Lower lobe of right lung (tissue), 2 donors: ENCODE results near the gene TPCN2. TPM values are rescaled to one million over a fixed set of nuclear protein-coding genes. Genes with fewer than 3 reads are reported as not detected.

Experiments used
- ATAC-seq, 2 donors: fragments of 200-7000 bp; cut with Tn5 transposase; one replicate each; pipeline ENCODE4 v1.9.1; 2020 to 2022; ENCODE audit warnings: mild to moderate bottlenecking in 2 of 2, moderate library complexity in 2 of 2
- DNase-seq: peaks from one replicate; pipeline ENCODE4 v3.0.0-alpha.2; 2020
- H3K27ac ChIP-seq: fragments of 200-600 bp; one replicate; pipeline ENCODE4 v1.8.0; 2022
- H3K27me3 ChIP-seq: fragments of 200-600 bp; one replicate; pipeline ENCODE4 v1.8.0; 2022; ENCODE audit warnings: low read depth
- H3K36me3 ChIP-seq: fragments of 200-600 bp; one replicate; pipeline ENCODE4 v1.8.0; 2022; ENCODE audit warnings: mild to moderate bottlenecking
- H3K4me1 ChIP-seq: fragments of 200-600 bp; one replicate; pipeline ENCODE4 v1.8.0; 2022
- H3K4me3 ChIP-seq: fragments of 200-600 bp; one replicate; pipeline ENCODE4 v1.8.0; 2022; ENCODE audit warnings: mild to moderate bottlenecking
- H3K9me3 ChIP-seq: fragments of 200-600 bp; one replicate; pipeline ENCODE4 v1.8.0; 2022
- intact Hi-C: fragments of 100-400 bp; cut with DNase I; formaldehyde crosslinking; loops from one replicate; pipeline ENCODE4 v1.11.0; 2022
- total RNA-seq: library from RNA; stranded (reverse); fragmentation: NEBNext Ultra II Directional; extraction: Animal tissue kit (Norgen Biotek cat#: 25700); gene quantifications from one replicate; pipeline ENCODE4 v1.2.1, GENCODE V29; 2021
- TF ChIP-seq, protein P1 (sequence below): fragments of 200-600 bp; IDR thresholded peaks from one replicate; pipeline ENCODE4 v1.8.0; 2022; ENCODE audit warnings: antibody characterized with exemption, mild to moderate bottlenecking
- donor health status: DM: no; HTN: yes; CAD: no; lungs with severe emphysema.

Gene TPCN2
- total RNA-seq, 1 donor from 2014 or later: 18.2 TPM

DNA sequence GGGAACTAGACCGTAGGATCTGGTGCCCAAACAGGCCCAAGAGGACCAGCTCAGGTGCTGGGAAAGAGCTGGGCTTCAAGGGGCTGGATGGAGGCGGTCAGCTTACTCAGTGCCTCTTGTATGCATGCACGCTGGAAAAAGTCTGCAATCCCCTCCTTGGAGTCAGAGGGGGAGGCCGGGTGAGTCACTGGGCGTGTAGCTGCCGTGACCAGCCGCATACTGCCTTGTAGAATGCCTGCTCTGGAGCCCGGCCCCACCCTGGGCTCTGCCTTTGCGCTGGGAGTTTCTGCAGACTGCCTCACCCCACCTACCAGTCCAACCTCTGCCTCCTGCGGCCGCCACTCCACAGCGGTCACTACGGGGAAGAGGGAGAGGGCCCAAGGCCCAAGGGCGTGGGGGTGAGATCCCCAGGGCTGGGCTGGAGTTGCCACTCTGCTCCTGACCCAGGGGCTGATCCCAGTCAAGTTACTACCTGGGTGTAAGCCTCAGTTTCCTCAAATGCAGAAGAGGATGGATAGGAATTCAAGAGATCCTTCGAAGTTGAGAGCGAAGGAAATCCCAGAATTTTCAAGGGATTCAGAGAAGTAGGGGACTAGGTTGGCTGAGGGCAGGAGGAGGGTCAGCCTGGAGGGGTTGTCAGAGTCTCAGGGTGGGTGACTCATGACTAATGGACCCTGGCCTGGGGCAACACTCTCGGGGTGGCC, 39.8 kb upstream of the TPCN2 start:
- peak; percentile 49 for DNase-seq
- H3K27ac ChIP-seq: peak overlapping the region; percentile 69
- H3K4me1 ChIP-seq: peaks cover 39% of the 10 kb centered on the region
- H3K4me3 ChIP-seq: no peak overlapping the region
- peaks cover 51% of the 10 kb centered on the region for H3K27me3 ChIP-seq
- ATAC-seq: peak; percentile 16 to 61
- no peaks in the 10 kb centered on the region for H3K9me3 ChIP-seq
- peaks cover 18% of the 10 kb centered on the region for H3K36me3 ChIP-seq
- intact Hi-C loops: no loop called here
- TF ChIP-seq, protein P1, sequence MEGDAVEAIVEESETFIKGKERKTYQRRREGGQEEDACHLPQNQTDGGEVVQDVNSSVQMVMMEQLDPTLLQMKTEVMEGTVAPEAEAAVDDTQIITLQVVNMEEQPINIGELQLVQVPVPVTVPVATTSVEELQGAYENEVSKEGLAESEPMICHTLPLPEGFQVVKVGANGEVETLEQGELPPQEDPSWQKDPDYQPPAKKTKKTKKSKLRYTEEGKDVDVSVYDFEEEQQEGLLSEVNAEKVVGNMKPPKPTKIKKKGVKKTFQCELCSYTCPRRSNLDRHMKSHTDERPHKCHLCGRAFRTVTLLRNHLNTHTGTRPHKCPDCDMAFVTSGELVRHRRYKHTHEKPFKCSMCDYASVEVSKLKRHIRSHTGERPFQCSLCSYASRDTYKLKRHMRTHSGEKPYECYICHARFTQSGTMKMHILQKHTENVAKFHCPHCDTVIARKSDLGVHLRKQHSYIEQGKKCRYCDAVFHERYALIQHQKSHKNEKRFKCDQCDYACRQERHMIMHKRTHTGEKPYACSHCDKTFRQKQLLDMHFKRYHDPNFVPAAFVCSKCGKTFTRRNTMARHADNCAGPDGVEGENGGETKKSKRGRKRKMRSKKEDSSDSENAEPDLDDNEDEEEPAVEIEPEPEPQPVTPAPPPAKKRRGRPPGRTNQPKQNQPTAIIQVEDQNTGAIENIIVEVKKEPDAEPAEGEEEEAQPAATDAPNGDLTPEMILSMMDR: no peak

DNA sequence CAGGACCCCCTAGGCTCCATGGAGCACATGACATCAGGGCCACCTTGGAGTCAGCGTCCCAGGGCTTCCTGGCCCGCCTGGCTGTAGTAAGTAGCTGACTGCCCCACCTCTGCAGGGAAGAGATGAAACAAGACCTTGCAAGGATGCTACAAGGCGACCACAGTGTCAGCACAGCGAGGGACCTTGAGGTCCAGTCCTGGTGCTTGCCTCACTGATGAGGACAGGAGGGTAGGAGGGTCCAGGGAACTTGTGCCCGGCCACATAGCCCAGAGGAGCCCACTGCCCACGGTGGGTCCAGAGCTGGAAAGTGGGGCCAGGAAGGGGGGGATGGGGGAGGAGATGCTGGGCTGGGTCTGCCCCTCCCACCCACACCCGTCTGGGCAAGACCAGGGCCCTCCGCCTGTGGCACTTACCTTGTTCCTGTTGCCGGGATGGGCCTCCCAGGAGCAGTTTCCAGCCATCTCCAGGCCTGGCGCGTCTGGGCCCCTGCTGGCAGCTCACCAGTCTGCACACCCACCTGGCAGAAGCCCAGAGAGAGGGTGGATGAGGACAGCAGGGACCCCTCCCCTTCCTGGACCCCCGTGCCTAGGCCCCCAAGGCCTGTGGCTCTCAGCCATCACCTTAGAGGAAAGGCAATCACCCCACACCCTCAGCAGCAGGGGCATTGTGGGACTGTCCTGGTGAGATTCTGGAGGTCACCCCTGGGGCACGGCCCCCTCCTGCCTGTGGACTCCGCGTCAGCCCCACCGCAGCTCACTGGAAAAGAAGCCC, 39.1 kb upstream of the TPCN2 start:
- H3K4me3 ChIP-seq: peak overlapping the region; percentile 54
- TF ChIP-seq, protein P1: no peak
- ATAC-seq (no peak), DNase-seq (peak; percentile 35)
- intact Hi-C loops: no loop called here
- peaks cover 52% of the 10 kb centered on the region for H3K27me3 ChIP-seq
- H3K4me1 ChIP-seq: peaks cover 45% of the 10 kb centered on the region
- H3K27ac ChIP-seq: peak overlapping the region; percentile 60
- peaks cover 11% of the 10 kb centered on the region for H3K36me3 ChIP-seq
- no peaks in the 10 kb centered on the region for H3K9me3 ChIP-seq

DNA sequence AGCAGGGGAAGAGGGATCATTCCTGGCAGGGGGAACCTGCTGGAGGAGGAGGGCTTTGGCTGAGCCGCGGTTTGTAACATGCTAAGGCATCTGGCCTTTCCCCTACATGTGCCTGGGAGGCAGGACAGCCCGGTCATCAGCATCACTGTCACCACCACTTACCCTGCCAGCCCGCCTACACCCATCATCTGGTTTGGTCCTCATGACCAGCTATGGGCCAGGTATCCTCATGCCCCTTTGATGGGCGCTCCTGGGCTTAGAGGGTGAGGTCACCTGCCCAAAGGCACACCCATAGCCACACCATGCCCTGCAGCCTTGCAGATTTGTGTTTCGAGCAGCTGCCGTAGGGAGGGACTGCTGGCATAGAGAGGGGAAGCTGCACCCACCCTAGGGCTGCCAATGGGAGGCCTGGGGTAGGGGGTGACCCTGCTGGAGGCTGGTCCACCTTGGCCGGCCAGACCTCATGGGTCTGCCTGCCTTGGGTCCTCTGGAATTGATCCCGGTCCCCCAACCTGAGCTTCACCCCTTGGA, 38.3 kb upstream of the TPCN2 start:
- H3K4me1 ChIP-seq: peaks cover 45% of the 10 kb centered on the region
- DNase-seq: peak; percentile 46
- intact Hi-C loops: no loop called here
- H3K4me3 ChIP-seq: peak overlapping the region; percentile 54
- H3K27ac ChIP-seq: peak overlapping the region; percentile 73
- ATAC-seq: no peak
- H3K36me3 ChIP-seq: peaks cover 3% of the 10 kb centered on the region
- H3K27me3 ChIP-seq: peaks cover 56% of the 10 kb centered on the region
- TF ChIP-seq, protein P1: no peak
- H3K9me3 ChIP-seq: no peaks in the 10 kb centered on the region

DNA sequence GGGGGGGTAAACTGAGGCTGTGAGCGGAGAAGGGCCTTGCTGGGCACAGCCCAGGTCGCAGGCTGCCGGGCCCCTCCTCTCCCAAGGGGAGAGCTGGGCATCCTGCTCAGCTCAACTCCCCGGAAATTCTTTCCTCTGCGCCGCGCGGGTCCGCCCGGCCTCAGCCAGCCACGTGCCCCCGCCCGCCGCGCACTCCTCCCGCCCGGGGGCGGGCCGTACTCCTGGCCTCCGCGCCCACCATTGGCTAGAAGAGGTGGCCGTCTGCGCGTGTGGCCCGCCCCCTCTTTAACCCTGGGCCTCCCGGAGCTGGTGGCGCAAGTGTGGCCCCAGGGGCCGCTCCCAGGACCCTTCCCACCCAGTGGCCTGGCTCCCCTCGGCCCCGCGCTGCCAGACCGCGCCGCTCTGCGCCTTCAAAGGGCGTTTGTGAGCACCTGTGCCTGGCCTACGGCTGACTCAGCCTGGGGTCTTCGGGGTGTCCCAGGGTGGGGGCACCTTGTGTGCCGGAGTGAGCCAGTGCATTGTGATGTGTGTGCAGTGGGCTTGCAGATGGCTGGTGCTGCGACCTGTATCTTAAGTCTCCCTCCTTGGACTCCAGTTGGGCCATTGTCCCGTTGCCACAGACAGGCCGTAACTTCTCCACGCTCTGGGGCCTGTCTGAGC, 37.6 kb upstream of the TPCN2 start:
- TF ChIP-seq, protein P1: no peak
- peak overlapping the region; percentile 73 for H3K27ac ChIP-seq
- H3K27me3 ChIP-seq: peaks cover 56% of the 10 kb centered on the region
- peak overlapping the region; percentile 54 for H3K4me3 ChIP-seq
- no peaks in the 10 kb centered on the region for H3K36me3 ChIP-seq
- H3K9me3 ChIP-seq: no peaks in the 10 kb centered on the region
- peak; percentile 63 for DNase-seq
- peaks cover 45% of the 10 kb centered on the region for H3K4me1 ChIP-seq
- intact Hi-C loops: no loop called here
- peak; percentile 70 to 73 for ATAC-seq

DNA sequence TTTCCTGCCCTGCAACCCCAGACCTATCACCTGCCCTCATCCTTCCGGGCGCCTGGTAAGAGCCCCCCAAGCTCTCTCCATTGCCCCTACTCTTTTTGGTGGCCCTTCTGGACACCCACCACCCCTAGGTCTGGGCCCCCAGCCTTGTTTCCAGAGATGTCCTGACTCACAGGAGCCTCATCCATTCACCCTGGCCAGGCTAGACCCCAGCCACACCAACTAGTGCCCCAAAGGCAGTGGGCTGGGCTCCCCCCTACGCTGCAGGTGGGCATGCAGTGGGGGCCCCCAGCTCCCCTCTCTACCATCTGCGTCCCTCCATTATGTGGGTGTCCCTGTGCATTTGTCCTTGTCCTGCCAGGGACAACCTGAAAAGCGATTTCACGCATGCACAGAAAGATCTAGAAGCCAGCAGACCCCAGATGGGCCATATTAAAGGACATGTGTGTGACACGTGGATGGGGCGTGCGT, 37.1 kb upstream of the TPCN2 start:
- Histone ChIP-seq H3K27ac (peak overlapping the region; percentile 41), H3K4me1 (peaks cover 45% of the 10 kb centered on the region), H3K4me3 (peak overlapping the region; percentile 54), H3K36me3 (no peaks in the 10 kb centered on the region), H3K27me3 (peaks cover 56% of the 10 kb centered on the region), H3K9me3 (no peaks in the 10 kb centered on the region)
- TF ChIP-seq, protein P1: no peak
- peak; percentile 32 for DNase-seq
- intact Hi-C loops: no loop called here
- ATAC-seq: no peak
